Measurements from ENCODE around the gene ANKFY1. TPM values are rescaled to one million over a fixed set of nuclear protein-coding genes. Genes with fewer than 3 reads are reported as not detected.

Gene ANKFY1
- total RNA-seq, 1 experiment from 2014 or later = 38.6 TPM

- DNase-seq (ENCODE audit: low read depth, low spot score) = no peak
- ATAC-seq = no peak
- intact Hi-C loops (cut with micrococcal nuclease; ENCODE audit: unreplicated experiment) (no loop called here), in situ Hi-C loops (cut with HindIII; ENCODE audit: low pct_unique_long_range_greater_than_20kb, low sequenced_read_pairs) (no loop called here)
- Histone ChIP-seq H3K27ac (ENCODE audit: low read length) (no peak overlapping the region), H3K27me3 (ENCODE audit: control insufficient read depth, insufficient read depth, low read length) (no peaks in the 10 kb centered on the region), H3K36me3 (ENCODE audit: control insufficient read depth, insufficient read depth, low read length) (no peaks in the 10 kb centered on the region), H3K9me3 (ENCODE audit: control insufficient read depth, insufficient read depth, low read depth, low read length) (no peaks in the 10 kb centered on the region), H3K4me1 (ENCODE audit: control insufficient read depth, insufficient read depth, low read length) (no peaks in the 10 kb centered on the region), H3K4me3 (ENCODE audit: low read depth in 2 of 2, low read length in 2 of 2) (no peak overlapping the region)
- TF ChIP-seq TCF7L2 (IDR thresholded peaks at IDR 0.05; ENCODE audit: low read depth, low read length) (no peak), SIN3A (IDR thresholded peaks at IDR 0.05; ENCODE audit: borderline replicate concordance, insufficient read depth, low read depth, low read length) (no peak), REST (IDR thresholded peaks at IDR 0.05; ENCODE audit: insufficient read depth in 1 of 2, low read depth in 2 of 2, low read length in 1 of 2) (no peak), POLR2AphosphoS5 (IDR thresholded peaks at IDR 0.05; ENCODE audit: low read depth, low read length) (no peak)
- TF ChIP-seq, protein P1, sequence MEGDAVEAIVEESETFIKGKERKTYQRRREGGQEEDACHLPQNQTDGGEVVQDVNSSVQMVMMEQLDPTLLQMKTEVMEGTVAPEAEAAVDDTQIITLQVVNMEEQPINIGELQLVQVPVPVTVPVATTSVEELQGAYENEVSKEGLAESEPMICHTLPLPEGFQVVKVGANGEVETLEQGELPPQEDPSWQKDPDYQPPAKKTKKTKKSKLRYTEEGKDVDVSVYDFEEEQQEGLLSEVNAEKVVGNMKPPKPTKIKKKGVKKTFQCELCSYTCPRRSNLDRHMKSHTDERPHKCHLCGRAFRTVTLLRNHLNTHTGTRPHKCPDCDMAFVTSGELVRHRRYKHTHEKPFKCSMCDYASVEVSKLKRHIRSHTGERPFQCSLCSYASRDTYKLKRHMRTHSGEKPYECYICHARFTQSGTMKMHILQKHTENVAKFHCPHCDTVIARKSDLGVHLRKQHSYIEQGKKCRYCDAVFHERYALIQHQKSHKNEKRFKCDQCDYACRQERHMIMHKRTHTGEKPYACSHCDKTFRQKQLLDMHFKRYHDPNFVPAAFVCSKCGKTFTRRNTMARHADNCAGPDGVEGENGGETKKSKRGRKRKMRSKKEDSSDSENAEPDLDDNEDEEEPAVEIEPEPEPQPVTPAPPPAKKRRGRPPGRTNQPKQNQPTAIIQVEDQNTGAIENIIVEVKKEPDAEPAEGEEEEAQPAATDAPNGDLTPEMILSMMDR (IDR thresholded peaks at IDR 0.05) = no peak
- ChIA-PET POLR2A (no interaction called here), CTCF (no interaction called here)
- BruUV-seq (replicated peaks) = no TSS peak
Observed at GRCh38 chr17:4219241-4219640, 44.5 kb downstream of the ANKFY1 start.

GRCh38 chr17:4215882-4216570, 47.8 kb downstream of the ANKFY1 start:
- in situ Hi-C loops (cut with HindIII; ENCODE audit: low pct_unique_long_range_greater_than_20kb, low sequenced_read_pairs) (no loop called here), intact Hi-C loops (cut with micrococcal nuclease; ENCODE audit: unreplicated experiment) (loop anchor here (1.0 kb wide), 1 partner anchor 197 kb away; no protein-coding TSS in a partner anchor)
- no peaks in the 10 kb centered on the region for H3K4me1 ChIP-seq (ENCODE audit: control insufficient read depth, insufficient read depth, low read length)
- BruUV-seq (replicated peaks) = no TSS peak
- no peak overlapping the region for H3K4me3 ChIP-seq (ENCODE audit: low read depth in 2 of 2, low read length in 2 of 2)
- DNase-seq (ENCODE audit: low read depth, low spot score) = no peak
- no peaks in the 10 kb centered on the region for H3K9me3 ChIP-seq (ENCODE audit: control insufficient read depth, insufficient read depth, low read depth, low read length)
- no peak overlapping the region for H3K27ac ChIP-seq (ENCODE audit: low read length)
- CTCF ChIA-PET = interaction anchor here (1.3 kb wide), 1 partner anchor 16 kb away, joined by 5 read pairs; no protein-coding TSS in a partner anchor
- H3K36me3 ChIP-seq (ENCODE audit: control insufficient read depth, insufficient read depth, low read length) = no peaks in the 10 kb centered on the region
- no peak for TF ChIP-seq REST (IDR thresholded peaks at IDR 0.05; ENCODE audit: insufficient read depth in 1 of 2, low read depth in 2 of 2, low read length in 1 of 2)
- no peak for TF ChIP-seq POLR2AphosphoS5 (IDR thresholded peaks at IDR 0.05; ENCODE audit: low read depth, low read length)
- TF ChIP-seq TCF7L2 (IDR thresholded peaks at IDR 0.05; ENCODE audit: low read depth, low read length) = no peak
- TF ChIP-seq, protein P1 (IDR thresholded peaks at IDR 0.05) = no peak
- TF ChIP-seq SIN3A (IDR thresholded peaks at IDR 0.05; ENCODE audit: borderline replicate concordance, insufficient read depth, low read depth, low read length) = no peak
- POLR2A ChIA-PET = interaction anchor here (0.5 to 0.8 kb wide), 2 partner anchors 10 to 1185 kb away, joined by 3 to 14 read pairs; no protein-coding TSS in a partner anchor
- ATAC-seq = peak; percentile 30; the same call in 1 of the 2 replicates
- no peaks in the 10 kb centered on the region for H3K27me3 ChIP-seq (ENCODE audit: control insufficient read depth, insufficient read depth, low read length)

Measured in Panc1 (cell line).